DOHH2 (cell line): ENCODE data around the gene NCAM1.

Experiments
- CTCF ChIP-seq: fragments of 200-600 bp; sonication (generic); IDR thresholded peaks from one replicate; pipeline ENCODE4 v1.5.1; 2014; ENCODE audit warnings: antibody characterized with exemption, mild to moderate bottlenecking, low read depth, low read length; ENCODE audit not compliant: poor library complexity, severe bottlenecking
- EZH2phosphoT487 ChIP-seq: fragments of 200-600 bp; sonication (generic); IDR thresholded peaks from 2 replicates; pipeline ENCODE4 v1.6.1; 2017; ENCODE audit warnings: borderline replicate concordance, mild to moderate bottlenecking, antibody characterized with exemption, low read length, moderate library complexity, mixed read lengths

DNA sequence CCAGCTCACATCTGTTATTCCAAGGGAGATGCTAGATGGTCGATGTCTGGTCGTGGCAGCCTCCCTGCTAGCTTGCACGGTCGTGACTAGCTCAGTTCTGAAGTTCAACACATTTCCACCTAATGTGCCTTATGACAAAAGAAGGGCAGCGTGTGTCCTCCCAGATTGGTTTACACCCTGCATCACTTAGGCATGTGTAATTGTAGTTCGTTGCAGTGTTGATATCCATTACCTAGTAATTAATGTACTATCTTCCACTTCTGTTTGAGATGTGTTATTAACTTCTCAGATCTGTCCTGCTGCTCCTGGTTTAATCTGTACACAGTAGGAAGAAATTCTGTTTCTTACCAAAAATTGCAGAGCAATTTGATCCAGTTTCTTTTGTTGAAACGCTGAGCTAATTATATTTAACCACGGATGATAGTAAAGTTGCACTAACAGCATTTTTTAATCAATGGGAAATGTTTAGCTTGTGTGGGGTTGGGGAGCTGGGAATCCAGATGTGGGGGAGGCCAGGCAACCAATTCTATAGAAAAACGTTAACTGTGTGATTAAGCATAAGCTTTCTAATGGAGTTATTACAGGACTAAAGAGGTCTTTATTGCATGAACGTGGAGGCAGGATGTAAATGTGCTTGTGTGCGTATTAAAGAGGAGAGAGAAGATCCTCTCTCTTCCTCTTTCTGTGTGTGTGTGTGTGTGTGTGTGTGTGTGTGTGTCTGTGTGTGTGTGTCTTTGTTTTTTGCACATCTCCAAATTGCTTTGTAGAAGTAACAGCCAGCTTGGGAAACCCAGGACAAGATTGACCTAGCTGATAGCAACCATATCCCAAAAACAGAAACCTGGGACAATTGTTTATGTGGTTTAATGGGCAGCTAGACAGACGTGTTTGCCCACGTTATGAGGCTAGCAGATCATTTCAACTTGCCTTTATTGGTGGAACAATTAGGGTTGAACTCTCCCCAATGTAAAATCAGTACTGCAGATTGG is 207.4 kb downstream of the NCAM1 start:
- TF ChIP-seq CTCF = no peak
- no peak for TF ChIP-seq EZH2phosphoT487
